PFSK-1 (cell line): ENCODE measurements around the gene ERC1.

ENCODE experiments used
- POLR2AphosphoS5 ChIP-seq: IDR thresholded peaks from 2 replicates; pipeline ENCODE4 v1.6.1; 2012; ENCODE audit warnings: low read depth, mild to moderate bottlenecking, control low read depth, low read length, moderate library complexity
- SIN3A ChIP-seq: IDR thresholded peaks from 2 replicates; pipeline ENCODE4 v1.6.1; 2012; ENCODE audit warnings: mild to moderate bottlenecking, low read length, moderate library complexity, borderline replicate concordance; ENCODE audit not compliant: insufficient read depth
- TAF1 ChIP-seq: IDR thresholded peaks from 2 replicates; pipeline ENCODE4 v1.6.1; 2012; ENCODE audit warnings: low read length, control low read depth, borderline replicate concordance; ENCODE audit not compliant: insufficient read depth

DNA sequence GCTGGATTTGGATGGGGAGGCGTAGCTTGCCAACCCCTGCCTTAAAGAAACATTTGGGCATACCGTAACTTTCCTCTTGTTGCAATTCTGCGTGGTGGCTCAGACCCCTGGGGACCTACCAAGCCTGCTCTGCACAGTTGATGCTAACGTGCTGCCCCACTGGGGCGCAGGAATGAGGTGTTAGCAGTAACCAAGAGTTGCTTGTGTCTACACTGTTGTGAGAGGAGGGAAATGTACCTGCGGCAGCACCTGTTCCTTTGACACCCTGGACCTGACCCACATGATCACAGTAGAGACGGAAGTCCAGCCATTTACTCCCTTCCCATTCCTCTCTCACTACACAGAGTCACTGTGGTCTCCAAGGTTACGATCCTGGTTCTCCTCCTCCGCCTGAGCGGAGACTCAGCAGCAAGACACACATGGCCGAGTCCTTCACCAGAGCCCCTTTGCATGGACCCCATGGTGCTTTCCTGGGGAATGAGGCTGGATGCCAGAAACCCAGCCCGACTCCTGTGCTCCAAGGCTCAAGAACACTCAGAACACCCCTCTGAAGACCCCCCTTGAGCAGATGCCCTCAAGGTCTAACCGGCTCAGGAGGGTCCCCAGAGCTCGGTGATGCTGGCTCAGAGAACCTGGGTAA, 518.5 kb downstream of the ERC1 start:
- TF ChIP-seq POLR2AphosphoS5 (no peak), TAF1 (no peak), SIN3A (no peak)
